Omental fat pad (tissue), 4 donors: ENCODE results near the gene RIN1. TPM values are rescaled to one million over a fixed set of nuclear protein-coding genes. Genes with fewer than 3 reads are reported as not detected.
A peak's percentile ranks its signal among the peaks of the same experiment; 100 is the strongest.

Source experiments
- ATAC-seq: fragments of 150-250 bp; one replicate; pipeline ENCODE4 v1.9.1; 2016; ENCODE audit warnings: mild to moderate bottlenecking, moderate library complexity; ENCODE audit not compliant: low FRiP score
- DNase-seq: peaks from one replicate; pipeline ENCODE4 v3.0.0-alpha.2; 2019; ENCODE audit warnings: low spot score
- total RNA-seq, 4 donors: library from RNA; depleted of rRNA; stranded (reverse); fragments of >200 nt; gene quantifications; one replicate each; pipeline ENCODE4 v1.1.0, GENCODE V29; 2016
- TF ChIP-seq, protein P1 (sequence below), 3 donors: fragments of 450-650 bp; IDR thresholded peaks; one replicate each; pipeline ENCODE4 v1.5.1; 2016 to 2017; ENCODE audit warnings: antibody characterized with exemption in 3 of 3, mild to moderate bottlenecking in 3 of 3, moderate library complexity in 2 of 3

The RIN1 gene
- total RNA-seq, 4 donors from 2014 or later, result 2.9 to 34.6 (median 3.6) TPM

DNA sequence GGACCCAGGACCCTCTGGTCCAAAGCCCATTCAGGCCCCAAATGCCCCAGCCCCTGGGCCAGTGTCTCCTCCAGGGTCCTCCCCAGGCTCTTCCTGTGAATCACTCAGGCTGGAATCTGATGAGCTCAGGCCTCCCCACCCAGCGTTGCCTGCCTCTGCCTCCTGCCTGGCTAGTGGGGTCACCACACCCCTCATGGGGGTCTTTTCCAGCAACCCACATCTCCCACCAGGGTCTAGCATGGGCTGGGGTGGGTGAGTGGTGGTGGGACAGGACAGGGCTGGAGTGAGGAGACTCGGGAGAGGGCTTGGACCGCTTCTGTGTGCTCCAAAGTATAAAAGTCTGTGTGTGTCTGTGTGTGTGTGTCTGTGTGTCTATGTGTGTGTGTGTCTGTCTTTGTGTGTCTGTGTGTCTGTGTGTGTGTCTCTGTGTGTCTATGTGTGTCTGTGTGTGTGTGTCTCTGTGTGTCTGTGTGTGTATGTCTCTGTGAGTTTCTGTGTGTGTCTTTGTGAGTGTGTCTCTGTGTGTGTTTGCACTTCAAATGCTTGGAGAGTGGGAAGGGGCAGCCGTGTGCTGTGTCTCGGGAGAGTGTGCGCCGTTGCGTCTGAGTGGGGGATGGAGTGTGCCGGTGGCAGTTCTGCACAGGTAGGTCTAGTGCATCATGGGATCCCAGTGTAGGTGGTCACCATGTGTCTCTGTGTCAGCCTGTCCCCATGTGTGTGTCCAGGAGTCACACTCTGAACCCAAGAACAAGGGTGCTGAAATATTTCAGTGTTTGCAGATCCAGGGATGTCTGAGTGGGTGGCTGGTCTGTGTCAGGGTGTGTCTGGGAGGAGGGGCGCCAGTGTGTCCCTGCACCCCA, 8.8 kb downstream of the RIN1 start:
- DNase-seq, result no peak
- ATAC-seq, result peak; percentile 58
- TF ChIP-seq, protein P1, sequence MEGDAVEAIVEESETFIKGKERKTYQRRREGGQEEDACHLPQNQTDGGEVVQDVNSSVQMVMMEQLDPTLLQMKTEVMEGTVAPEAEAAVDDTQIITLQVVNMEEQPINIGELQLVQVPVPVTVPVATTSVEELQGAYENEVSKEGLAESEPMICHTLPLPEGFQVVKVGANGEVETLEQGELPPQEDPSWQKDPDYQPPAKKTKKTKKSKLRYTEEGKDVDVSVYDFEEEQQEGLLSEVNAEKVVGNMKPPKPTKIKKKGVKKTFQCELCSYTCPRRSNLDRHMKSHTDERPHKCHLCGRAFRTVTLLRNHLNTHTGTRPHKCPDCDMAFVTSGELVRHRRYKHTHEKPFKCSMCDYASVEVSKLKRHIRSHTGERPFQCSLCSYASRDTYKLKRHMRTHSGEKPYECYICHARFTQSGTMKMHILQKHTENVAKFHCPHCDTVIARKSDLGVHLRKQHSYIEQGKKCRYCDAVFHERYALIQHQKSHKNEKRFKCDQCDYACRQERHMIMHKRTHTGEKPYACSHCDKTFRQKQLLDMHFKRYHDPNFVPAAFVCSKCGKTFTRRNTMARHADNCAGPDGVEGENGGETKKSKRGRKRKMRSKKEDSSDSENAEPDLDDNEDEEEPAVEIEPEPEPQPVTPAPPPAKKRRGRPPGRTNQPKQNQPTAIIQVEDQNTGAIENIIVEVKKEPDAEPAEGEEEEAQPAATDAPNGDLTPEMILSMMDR (IDR thresholded peaks at IDR 0.05), result no peak

DNA sequence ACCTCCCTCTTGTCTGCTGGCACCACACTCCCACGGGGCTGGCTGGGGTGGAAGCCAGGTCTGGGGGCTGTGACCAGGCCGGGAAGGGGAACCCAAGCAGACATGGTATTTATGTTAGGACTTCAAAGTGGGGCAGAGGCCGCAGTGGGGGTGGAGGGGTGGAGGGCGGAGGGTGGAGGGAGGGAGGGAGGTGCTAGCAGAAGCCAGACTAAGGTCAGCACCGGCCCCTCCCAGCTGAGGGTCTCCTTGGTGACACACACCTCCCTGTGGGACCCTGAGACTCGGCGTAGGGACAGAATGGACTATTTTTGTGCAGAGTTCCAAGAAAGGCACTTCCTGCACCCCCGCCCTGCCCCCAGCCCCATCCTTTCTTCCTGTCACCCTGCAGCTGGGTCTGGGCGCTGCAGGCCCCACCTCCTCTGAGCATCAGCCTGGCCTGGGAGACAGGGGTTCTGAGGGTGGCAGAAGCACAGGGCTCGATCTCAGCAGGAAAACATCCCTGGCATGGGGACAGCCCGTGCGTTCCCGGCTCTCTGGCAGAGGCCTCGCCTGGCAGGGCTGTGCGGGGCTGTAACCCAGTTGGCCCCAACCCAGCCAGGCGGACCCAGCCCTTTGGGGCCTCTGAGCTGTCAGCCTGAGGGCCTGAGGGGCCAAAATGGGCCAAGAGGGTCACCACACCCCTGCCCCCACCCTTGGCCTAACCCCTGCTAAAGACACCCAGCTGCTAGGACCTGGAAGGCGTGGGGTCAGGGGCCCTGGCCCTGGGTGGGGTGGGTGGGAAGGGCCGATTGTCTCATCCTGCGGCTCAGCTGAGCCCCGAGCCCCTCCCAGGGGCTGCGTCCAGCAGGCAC, 9.7 kb downstream of the RIN1 start:
- no peak for DNase-seq
- TF ChIP-seq, protein P1 (IDR thresholded peaks at IDR 0.05), result no peak
- peak; percentile 20 for ATAC-seq

DNA sequence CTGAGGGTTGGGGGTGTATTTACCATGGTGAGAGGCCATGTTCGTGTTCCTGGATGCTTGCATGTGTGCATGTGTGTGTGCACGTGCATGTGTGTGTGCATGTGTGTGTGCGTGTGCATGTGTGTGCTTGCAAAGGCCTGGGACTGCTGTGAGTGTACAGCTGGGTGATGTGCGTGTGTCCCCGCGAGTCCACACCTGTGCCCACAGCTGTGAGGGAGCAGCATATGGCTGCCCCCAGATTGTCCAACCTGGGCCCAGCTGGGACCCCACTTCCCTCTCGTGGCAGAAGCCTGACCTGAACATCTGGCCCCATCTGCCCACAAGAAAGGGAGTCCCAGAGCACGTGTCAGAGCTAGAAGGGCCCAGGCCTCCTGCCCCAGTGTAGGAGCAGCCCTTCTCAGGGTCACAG, 11.0 kb downstream of the RIN1 start:
- no peak for ATAC-seq
- TF ChIP-seq, protein P1 (IDR thresholded peaks at IDR 0.05), result no peak
- DNase-seq, result no peak

DNA sequence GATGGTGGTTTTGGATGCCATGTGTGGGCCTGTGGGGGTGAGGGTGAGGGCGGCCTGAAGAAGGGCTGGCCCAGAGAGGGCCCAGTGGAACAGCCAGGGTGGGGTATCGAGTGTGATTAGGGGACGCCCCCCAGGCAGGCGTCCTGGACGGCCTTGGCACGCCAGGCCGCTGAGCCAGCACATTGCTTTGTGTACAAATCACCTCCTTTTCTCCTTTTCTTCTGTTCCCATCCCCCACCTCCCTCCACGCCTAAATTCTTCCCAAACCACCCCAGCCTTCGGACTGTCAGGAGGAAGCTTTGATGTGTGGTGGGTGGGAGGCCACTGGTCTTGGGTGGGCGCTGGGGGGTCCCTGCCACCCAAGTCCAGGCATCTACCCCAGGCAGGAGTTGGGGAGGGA, 11.6 kb downstream of the RIN1 start:
- no peak for ATAC-seq
- TF ChIP-seq, protein P1 (IDR thresholded peaks at IDR 0.05), result no peak
- no peak for DNase-seq

DNA sequence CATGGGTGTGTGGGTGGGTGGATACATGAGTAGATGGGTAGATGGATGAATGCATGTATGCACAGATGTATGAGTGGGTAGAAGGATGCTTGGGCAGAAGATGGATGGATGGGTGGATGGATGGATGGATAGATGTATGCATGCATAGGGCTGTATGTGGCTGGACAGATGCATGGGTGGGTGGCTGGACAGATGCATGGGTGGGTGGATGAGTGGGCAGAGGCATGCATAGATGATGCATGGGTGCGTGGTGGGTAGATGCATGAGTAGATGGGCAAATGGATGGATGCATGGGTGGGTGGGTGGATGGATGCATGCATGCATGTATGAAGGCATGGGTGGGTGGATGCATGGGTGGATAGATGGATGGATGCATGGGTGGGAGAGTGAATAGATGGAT, 12.6 kb downstream of the RIN1 start:
- TF ChIP-seq, protein P1 (IDR thresholded peaks at IDR 0.05), result no peak
- no peak for ATAC-seq
- no peak for DNase-seq

DNA sequence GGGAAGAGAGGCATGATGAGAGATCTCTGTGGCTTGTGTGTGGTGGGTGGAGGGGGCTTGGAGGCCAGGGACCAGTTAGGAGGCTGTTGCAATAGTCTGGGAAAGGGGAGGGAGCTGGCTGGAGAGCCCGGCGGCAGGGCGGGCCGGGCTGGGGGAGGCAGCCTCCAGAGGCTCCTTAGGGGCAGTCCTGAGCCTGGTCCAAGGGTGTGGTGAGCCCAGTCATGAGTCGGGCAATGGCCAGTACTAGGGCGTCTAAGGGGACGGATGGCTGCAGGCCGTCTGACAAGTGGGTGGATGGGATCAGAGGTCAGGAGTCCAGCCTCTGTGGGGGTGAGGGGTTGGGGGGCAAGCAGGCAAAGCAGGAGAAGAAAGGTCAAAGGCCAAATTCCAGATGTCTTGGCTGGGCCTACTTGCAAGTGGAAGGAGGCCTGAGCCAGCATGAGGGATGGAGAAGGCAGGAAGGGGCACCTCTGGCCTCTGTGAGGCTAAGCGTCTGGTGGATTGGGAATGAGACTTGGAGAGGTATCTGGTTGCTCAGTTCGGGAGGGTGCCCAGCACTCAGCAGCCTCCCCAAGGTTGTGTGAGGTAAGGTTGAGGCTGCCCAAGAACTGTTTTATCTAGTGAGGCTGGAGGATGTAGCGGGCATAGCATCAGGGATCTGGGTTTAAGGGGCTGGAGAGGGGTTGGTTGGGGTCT, 13.4 kb downstream of the RIN1 start:
- DNase-seq, result no peak
- TF ChIP-seq, protein P1 (IDR thresholded peaks at IDR 0.05), result no peak
- no peak for ATAC-seq
